Hepatocyte (in vitro differentiated cells): Measurements from ENCODE around the gene OTOP3. TPM values are rescaled to one million over a fixed set of nuclear protein-coding genes. Genes with fewer than 3 reads are reported as not detected.

Experiments used
- DNase-seq: peaks from one replicate; pipeline ENCODE4 v3.0.0-alpha.2; 2016; ENCODE audit warnings: low spot score
- H2AFZ ChIP-seq: fragments of 200-600 bp; sonication (generic); 2 replicates; pipeline ENCODE4 v1.6.0; 2016; ENCODE audit warnings: antibody characterized with exemption, mild to moderate bottlenecking
- H3K27ac ChIP-seq: fragments of 200-600 bp; sonication (generic); 2 replicates; pipeline ENCODE4 v1.5.1; 2016; ENCODE audit warnings: mild to moderate bottlenecking
- H3K27me3 ChIP-seq: fragments of 200-600 bp; sonication (generic); 2 replicates; pipeline ENCODE4 v1.6.1; 2016
- H3K36me3 ChIP-seq: fragments of 200-600 bp; sonication (generic); replicated peaks from 2 replicates; pipeline ENCODE4 v1.5.1; 2016; ENCODE audit warnings: low read depth; ENCODE audit not compliant: insufficient read depth
- H3K4me1 ChIP-seq: fragments of 200-600 bp; sonication (generic); 2 replicates; pipeline ENCODE4 v1.5.1; 2016; ENCODE audit warnings: mild to moderate bottlenecking, moderate library complexity; ENCODE audit not compliant: insufficient read depth
- H3K4me2 ChIP-seq: fragments of 200-600 bp; sonication (generic); 2 replicates; pipeline ENCODE4 v1.6.0; 2016
- H3K4me3 ChIP-seq: fragments of 200-600 bp; sonication (generic); 2 replicates; pipeline ENCODE4 v1.5.1; 2016; ENCODE audit warnings: mild to moderate bottlenecking
- H3K79me2 ChIP-seq: fragments of 200-600 bp; sonication (generic); 2 replicates; pipeline ENCODE4 v1.6.0; 2017; ENCODE audit warnings: mild to moderate bottlenecking
- H3K9me2 ChIP-seq: fragments of 200-600 bp; sonication (generic); replicated peaks from 2 replicates; pipeline ENCODE4 v1.6.0; 2017; ENCODE audit warnings: mild to moderate bottlenecking; ENCODE audit not compliant: insufficient read depth
- H3K9me3 ChIP-seq: fragments of 200-600 bp; sonication (generic); 2 replicates; pipeline ENCODE4 v1.5.1; 2016; ENCODE audit warnings: low read depth, mild to moderate bottlenecking
- H4K20me1 ChIP-seq: fragments of 200-600 bp; sonication (generic); 2 replicates; pipeline ENCODE4 v1.6.0; 2016; ENCODE audit warnings: mild to moderate bottlenecking; ENCODE audit not compliant: insufficient read depth, poor library complexity, severe bottlenecking
- CTCF ChIP-seq: fragments of 200-600 bp; sonication (generic); IDR thresholded peaks from 2 replicates; pipeline ENCODE4 v1.5.1; 2016; ENCODE audit warnings: antibody characterized with exemption, mild to moderate bottlenecking; ENCODE audit not compliant: poor library complexity
- EZH2 ChIP-seq: fragments of 200-600 bp; sonication (generic); IDR thresholded peaks from 2 replicates; pipeline ENCODE4 v1.6.1; 2016; ENCODE audit warnings: antibody characterized with exemption, mild to moderate bottlenecking, borderline replicate concordance
- EZH2phosphoT487 ChIP-seq: fragments of 200-600 bp; sonication (generic); IDR thresholded peaks from one replicate; pipeline ENCODE4 v1.6.1; 2018; ENCODE audit warnings: antibody characterized with exemption, mild to moderate bottlenecking, low read depth, moderate library complexity; ENCODE audit not compliant: unreplicated experiment, severe bottlenecking
- WGBS: methylation state at CpG from one replicate; pipeline ENCODE4 v1.1.6; 2016; ENCODE audit warnings: low lambda C conversion rate; ENCODE audit errors: missing lambda C conversion rate; 5-methylcytosine and 5-hydroxymethylcytosine counted together
- polyA plus RNA-seq: library from polyadenylated mRNA; unstranded; fragments of >200 nt; fragmentation: Nextera tagmentation; extraction: Ambion mirVana; gene quantifications from 2 replicates; pipeline ENCODE4 v1.2.1, GENCODE V29; 2016
- total RNA-seq: library from RNA; depleted of rRNA; stranded (reverse); fragments of >200 nt; gene quantifications from 2 replicates; pipeline ENCODE4 v1.2.3, GENCODE V29; 2014

Gene OTOP3
- total and polyA plus RNA-seq, 2 experiments from 2014 or later, result 0.43 TPM; not detected in 1

DNA sequence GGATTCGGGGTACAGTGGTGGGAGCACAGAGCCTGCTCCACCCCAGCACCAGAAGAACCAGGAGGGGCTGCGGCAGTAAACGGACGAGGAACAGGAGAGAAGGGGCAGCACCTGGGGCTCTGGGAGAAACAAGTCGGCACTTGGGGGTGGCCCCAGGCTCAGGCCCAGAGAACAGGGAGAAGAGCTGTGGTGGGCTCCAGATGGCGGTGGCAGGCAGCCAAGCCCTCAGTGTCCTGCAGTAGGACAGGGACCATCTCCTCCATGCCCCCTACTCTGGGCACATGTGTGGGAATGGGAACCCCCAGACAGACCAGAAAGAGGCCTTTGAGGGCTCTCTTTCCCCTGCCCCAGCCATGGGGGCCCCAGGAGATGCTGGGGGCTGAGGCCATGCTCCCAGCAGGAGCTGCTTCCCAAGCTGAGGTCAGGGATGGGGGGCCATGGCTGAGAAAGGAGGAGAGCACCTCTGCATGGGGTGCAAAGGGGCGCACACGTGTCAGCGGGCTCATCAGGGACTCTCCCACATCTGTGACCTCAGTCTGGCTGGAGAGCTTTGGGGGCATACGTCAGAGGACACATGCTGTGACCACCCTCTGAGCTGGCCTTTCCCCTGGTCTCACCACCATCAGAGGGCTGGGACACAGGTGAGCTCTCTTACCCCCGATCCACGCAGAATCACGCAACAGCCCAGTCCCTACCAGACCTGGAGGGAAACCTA, 19.4 kb upstream of the OTOP3 start:
- TF ChIP-seq CTCF (no peak), EZH2 (no peak), EZH2phosphoT487 (no peak)
- H3K9me3 ChIP-seq, result no peaks in the 10 kb centered on the region
- H2AFZ ChIP-seq, result no peak overlapping the region
- no peak for DNase-seq
- H3K4me2 ChIP-seq, result no peak overlapping the region
- H3K27ac ChIP-seq, result no peak overlapping the region
- H3K4me1 ChIP-seq, result peaks cover 8% of the 10 kb centered on the region
- H3K4me3 ChIP-seq, result no peak overlapping the region
- H3K27me3 ChIP-seq, result no peaks in the 10 kb centered on the region
- no peaks in the 10 kb centered on the region for H3K79me2 ChIP-seq
- no peaks in the 10 kb centered on the region for H3K36me3 ChIP-seq
- WGBS, result 96% methylated on average over 13 of the region's 13 CpGs
- H3K9me2 ChIP-seq, result no peaks in the 10 kb centered on the region
- no peaks in the 10 kb centered on the region for H4K20me1 ChIP-seq

GRCh38 chr17:74916851-74917199, 18.9 kb upstream of the OTOP3 start:
- WGBS, result 96% methylated on average over 11 of the region's 11 CpGs
- no peak for TF ChIP-seq EZH2
- no peak for TF ChIP-seq CTCF
- no peak for TF ChIP-seq EZH2phosphoT487
- Histone ChIP-seq H3K4me3 (no peak overlapping the region), H4K20me1 (no peaks in the 10 kb centered on the region), H3K4me1 (peaks cover 11% of the 10 kb centered on the region), H3K27ac (no peak overlapping the region), H3K79me2 (no peaks in the 10 kb centered on the region), H3K36me3 (no peaks in the 10 kb centered on the region), H3K9me2 (no peaks in the 10 kb centered on the region), H3K27me3 (no peaks in the 10 kb centered on the region), H2AFZ (no peak overlapping the region), H3K9me3 (no peaks in the 10 kb centered on the region), H3K4me2 (no peak overlapping the region)
- DNase-seq, result no peak

- 86% methylated on average over 8 of the region's 10 CpGs for WGBS
- Histone ChIP-seq H3K4me3 (no peak overlapping the region), H3K27me3 (peaks cover 3% of the 10 kb centered on the region), H4K20me1 (no peaks in the 10 kb centered on the region), H3K79me2 (no peaks in the 10 kb centered on the region), H3K4me1 (peaks cover 8% of the 10 kb centered on the region), H3K4me2 (no peak overlapping the region), H3K9me3 (no peaks in the 10 kb centered on the region), H3K9me2 (no peaks in the 10 kb centered on the region), H3K27ac (no peak overlapping the region), H3K36me3 (no peaks in the 10 kb centered on the region), H2AFZ (no peak overlapping the region)
- TF ChIP-seq CTCF (no peak), EZH2phosphoT487 (no peak), EZH2 (no peak)
- DNase-seq, result no peak
These were observed 18.3 kb upstream of the OTOP3 start for GRCh38 chr17:74917430-74917829.

- no peaks in the 10 kb centered on the region for H3K9me2 ChIP-seq
- H3K36me3 ChIP-seq, result no peaks in the 10 kb centered on the region
- no peak for DNase-seq
- H2AFZ ChIP-seq, result no peak overlapping the region
- H3K4me3 ChIP-seq, result no peak overlapping the region
- H3K27ac ChIP-seq, result no peak overlapping the region
- 86% methylated on average over 5 of the region's 5 CpGs for WGBS
- peaks cover 15% of the 10 kb centered on the region for H3K27me3 ChIP-seq
- H3K9me3 ChIP-seq, result no peaks in the 10 kb centered on the region
- H3K4me2 ChIP-seq, result no peak overlapping the region
- H3K4me1 ChIP-seq, result peaks cover 19% of the 10 kb centered on the region
- no peaks in the 10 kb centered on the region for H4K20me1 ChIP-seq
- H3K79me2 ChIP-seq, result no peaks in the 10 kb centered on the region
- no peak for TF ChIP-seq CTCF
- no peak for TF ChIP-seq EZH2
- TF ChIP-seq EZH2phosphoT487, result no peak
These were observed 16.8 kb upstream of the OTOP3 start for GRCh38 chr17:74918906-74919305.
